ENCODE measurements around the gene CCDC106.

CCDC106 gene

GRCh38 chr19:55652311-55653128, 4.5 kb downstream of the CCDC106 start:
- no peak for DNase-seq

GRCh38 chr19:55653651-55654322, 5.8 kb downstream of the CCDC106 start:
- DNase-seq: peak; percentile 99

- DNase-seq: peak; percentile 100
These were observed 6.4 kb downstream of the CCDC106 start for GRCh38 chr19:55654323-55654867.

GRCh38 chr19:55654868-55655647, 7.0 kb downstream of the CCDC106 start, which contains the start of gene U2AF2:
U2AF2 (plus strand) TSS chr19:55655035; CDS start chr19:55655105, 70 bp downstream.
- DNase-seq: peak; percentile 96 to 97

GRCh38 chr19:55655648-55656040, 7.6 kb downstream of the CCDC106 start:
- no peak for DNase-seq

- no peak for DNase-seq
These were observed 8.5 kb downstream of the CCDC106 start for GRCh38 chr19:55656552-55656951.

- peak in 1 of 2 donors; percentile 32 for DNase-seq
These were observed 9.2 kb downstream of the CCDC106 start for GRCh38 chr19:55656988-55657747.

GRCh38 chr19:55658846-55659459, 10.9 kb downstream of the CCDC106 start:
- no peak for DNase-seq

GRCh38 chr19:55659822-55660221, 11.8 kb downstream of the CCDC106 start:
- no peak for DNase-seq

- no peak for DNase-seq
These were observed 12.4 kb downstream of the CCDC106 start for GRCh38 chr19:55660404-55660803.

GRCh38 chr19:55660991-55661390, 13.0 kb downstream of the CCDC106 start:
- no peak for DNase-seq

GRCh38 chr19:55661826-55662225, 13.8 kb downstream of the CCDC106 start:
- DNase-seq: no peak

- no peak for DNase-seq
These were observed 16.0 kb downstream of the CCDC106 start for GRCh38 chr19:55663846-55664536.

- no peak for DNase-seq
These were observed 18.5 kb downstream of the CCDC106 start for GRCh38 chr19:55666343-55667005.

GRCh38 chr19:55667006-55667381, 19.0 kb downstream of the CCDC106 start:
- DNase-seq: no peak

GRCh38 chr19:55667511-55667910, 19.5 kb downstream of the CCDC106 start:
- no peak for DNase-seq

GRCh38 chr19:55667958-55668357, 19.9 kb downstream of the CCDC106 start:
- no peak for DNase-seq

- DNase-seq: no peak
These were observed 20.8 kb downstream of the CCDC106 start for GRCh38 chr19:55668603-55669348.

- no peak for DNase-seq
These were observed 21.6 kb downstream of the CCDC106 start for GRCh38 chr19:55669418-55670279.

Measured in CD4-positive, alpha-beta T cell treated with Interferon alpha-2 for 1 hour (primary cell).